ENCODE data around the gene EIF4H. TPM values are rescaled to one million over a fixed set of nuclear protein-coding genes. Genes with fewer than 3 reads are reported as not detected.

Gene EIF4H
- total and polyA plus RNA-seq, 2 experiments from 2014 or later = 183 to 309 TPM

MicroRNAs encoded within 50 kb of the gene (microRNA counts, 767-probe panel; counts per million panel counts)
- microRNA hsa-miR-590-3p (not detected), microRNA hsa-miR-590-5p (6,447 counts per million, percentile 32 among the panel's probes with 10 or more counts)

Small RNAs within 50 kb of the gene (microRNA-seq; reads per million reads assigned to microRNA genes)
- gene MIR590 = 126 reads per million, percentile 67 among the genes with 10 or more reads in this experiment

Small RNAs within 50 kb of the gene (small RNA-seq; reads per million reads assigned to genes)
- 0.17 reads per million for gene MIR590 (ENCODE audit: low replicate concordance)

Other genes with a start within 250 kb of the EIF4H start
- 4.0 and 5.6 TPM in 2 replicates for gene ELN, start 146.2 kb upstream of the EIF4H start, total RNA-seq (2014; rRNA removed; shearing (Covaris generic))
- 1.1 TPM in 2 replicates for gene ELN, start 146.2 kb upstream of the EIF4H start, polyA plus RNA-seq (2016; fragmentation: Nextera tagmentation; extraction: Ambion mirVana)
- gene LIMK1, start 90.6 kb upstream of the EIF4H start, total RNA-seq (2014; rRNA removed; shearing (Covaris generic)) = 77.9 and 96.5 TPM in 2 replicates
- gene LIMK1, start 90.6 kb upstream of the EIF4H start, polyA plus RNA-seq (2016; fragmentation: Nextera tagmentation; extraction: Ambion mirVana) = 13.0 and 17.3 TPM in 2 replicates
- 0.08 TPM in 1 of 2 replicates, not detected in the other for gene LAT2, start 35.6 kb downstream of the EIF4H start, total RNA-seq (2014; rRNA removed; shearing (Covaris generic))
- gene LAT2, start 35.6 kb downstream of the EIF4H start, polyA plus RNA-seq (2016; fragmentation: Nextera tagmentation; extraction: Ambion mirVana) = 0.94 and 1.5 TPM in 2 replicates
- 62.4 and 75.2 TPM in 2 replicates for gene RFC2, start 80.0 kb downstream of the EIF4H start, total RNA-seq (2014; rRNA removed; shearing (Covaris generic))
- gene RFC2, start 80.0 kb downstream of the EIF4H start, polyA plus RNA-seq (2016; fragmentation: Nextera tagmentation; extraction: Ambion mirVana) = 55.3 and 56.4 TPM in 2 replicates
- gene CLIP2, start 115.1 kb downstream of the EIF4H start, total RNA-seq (2014; rRNA removed; shearing (Covaris generic)) = 45.2 and 51.9 TPM in 2 replicates
- gene CLIP2, start 115.1 kb downstream of the EIF4H start, polyA plus RNA-seq (2016; fragmentation: Nextera tagmentation; extraction: Ambion mirVana) = 7.2 and 8.1 TPM in 2 replicates

Data from GM23338 (cell line).